Ishikawa (cell line): ENCODE data around the gene MTUS2.

Experiments used
- CEBPB ChIP-seq: IDR thresholded peaks from 2 replicates; pipeline ENCODE4 v1.6.1; 2012
- CREB1 ChIP-seq: IDR thresholded peaks from 2 replicates; pipeline ENCODE4 v1.6.1; 2012; ENCODE audit warnings: low read depth
- EGR1 ChIP-seq: IDR thresholded peaks from 2 replicates; pipeline ENCODE4 v1.6.1; 2012
- EP300 ChIP-seq: IDR thresholded peaks from 2 replicates; pipeline ENCODE4 v1.6.1; 2012; ENCODE audit warnings: borderline replicate concordance
- FOXM1 ChIP-seq: IDR thresholded peaks from 2 replicates; pipeline ENCODE4 v1.6.1; 2012; ENCODE audit warnings: low read depth, borderline replicate concordance
- NFIC ChIP-seq: IDR thresholded peaks from 2 replicates; pipeline ENCODE4 v1.6.1; 2012
- RAD21 ChIP-seq: IDR thresholded peaks from 2 replicates; pipeline ENCODE4 v1.6.1; 2012; ENCODE audit warnings: low read depth
- TAF1 ChIP-seq: IDR thresholded peaks from 2 replicates; pipeline ENCODE4 v1.6.1; 2012; ENCODE audit warnings: low read depth, mild to moderate bottlenecking
- TCF12 ChIP-seq: IDR thresholded peaks from 2 replicates; pipeline ENCODE4 v1.6.1; 2012; ENCODE audit warnings: low read depth
- TEAD4 ChIP-seq: IDR thresholded peaks from 2 replicates; pipeline ENCODE4 v1.6.1; 2012
- YY1 ChIP-seq: IDR thresholded peaks from 2 replicates; pipeline ENCODE4 v1.6.1; 2012; ENCODE audit warnings: low read depth
- ZBTB7A ChIP-seq: IDR thresholded peaks from 2 replicates; pipeline ENCODE4 v1.6.1; 2012; ENCODE audit warnings: low read depth
- TF ChIP-seq, protein P1 (sequence below): IDR thresholded peaks from 2 replicates; pipeline ENCODE4 v1.6.1; 2012; ENCODE audit warnings: low read depth, mild to moderate bottlenecking
- TF ChIP-seq, protein P2 (sequence below): IDR thresholded peaks from 2 replicates; pipeline ENCODE4 v1.6.1; 2012
- TF ChIP-seq, protein P3 (sequence below): IDR thresholded peaks from 2 replicates; pipeline ENCODE4 v1.6.1; 2012

MTUS2 gene

DNA sequence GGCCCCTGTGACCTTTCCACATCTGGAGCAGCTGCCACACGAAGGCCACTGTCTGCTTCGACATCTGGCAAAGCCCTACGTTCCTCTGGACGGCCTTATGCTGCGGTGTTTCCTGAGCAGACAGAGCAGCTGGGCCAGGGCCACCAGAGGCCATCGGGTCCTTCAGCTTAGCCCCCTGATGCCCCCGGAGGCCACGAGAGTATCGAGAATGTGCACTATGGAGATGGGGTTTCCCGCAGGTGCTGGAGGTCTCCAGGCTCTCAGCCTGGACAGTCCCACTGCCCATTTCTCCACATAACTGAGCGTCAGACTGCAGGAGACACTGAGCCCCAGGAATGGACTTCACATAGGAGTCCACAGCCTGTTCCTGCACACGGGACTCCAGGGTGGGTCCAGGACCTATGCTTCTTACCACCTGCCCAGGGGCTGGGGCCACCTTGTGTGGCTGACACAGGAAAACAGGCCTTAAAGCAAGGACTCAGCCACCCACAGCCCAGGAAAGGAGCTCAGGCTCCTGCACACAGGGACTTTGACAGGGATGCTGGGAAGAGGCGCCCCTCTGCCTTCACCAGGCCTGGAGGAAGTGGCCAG is 694.7 kb downstream of the MTUS2 start:
- TF ChIP-seq RAD21, result no peak
- TF ChIP-seq, protein P1, sequence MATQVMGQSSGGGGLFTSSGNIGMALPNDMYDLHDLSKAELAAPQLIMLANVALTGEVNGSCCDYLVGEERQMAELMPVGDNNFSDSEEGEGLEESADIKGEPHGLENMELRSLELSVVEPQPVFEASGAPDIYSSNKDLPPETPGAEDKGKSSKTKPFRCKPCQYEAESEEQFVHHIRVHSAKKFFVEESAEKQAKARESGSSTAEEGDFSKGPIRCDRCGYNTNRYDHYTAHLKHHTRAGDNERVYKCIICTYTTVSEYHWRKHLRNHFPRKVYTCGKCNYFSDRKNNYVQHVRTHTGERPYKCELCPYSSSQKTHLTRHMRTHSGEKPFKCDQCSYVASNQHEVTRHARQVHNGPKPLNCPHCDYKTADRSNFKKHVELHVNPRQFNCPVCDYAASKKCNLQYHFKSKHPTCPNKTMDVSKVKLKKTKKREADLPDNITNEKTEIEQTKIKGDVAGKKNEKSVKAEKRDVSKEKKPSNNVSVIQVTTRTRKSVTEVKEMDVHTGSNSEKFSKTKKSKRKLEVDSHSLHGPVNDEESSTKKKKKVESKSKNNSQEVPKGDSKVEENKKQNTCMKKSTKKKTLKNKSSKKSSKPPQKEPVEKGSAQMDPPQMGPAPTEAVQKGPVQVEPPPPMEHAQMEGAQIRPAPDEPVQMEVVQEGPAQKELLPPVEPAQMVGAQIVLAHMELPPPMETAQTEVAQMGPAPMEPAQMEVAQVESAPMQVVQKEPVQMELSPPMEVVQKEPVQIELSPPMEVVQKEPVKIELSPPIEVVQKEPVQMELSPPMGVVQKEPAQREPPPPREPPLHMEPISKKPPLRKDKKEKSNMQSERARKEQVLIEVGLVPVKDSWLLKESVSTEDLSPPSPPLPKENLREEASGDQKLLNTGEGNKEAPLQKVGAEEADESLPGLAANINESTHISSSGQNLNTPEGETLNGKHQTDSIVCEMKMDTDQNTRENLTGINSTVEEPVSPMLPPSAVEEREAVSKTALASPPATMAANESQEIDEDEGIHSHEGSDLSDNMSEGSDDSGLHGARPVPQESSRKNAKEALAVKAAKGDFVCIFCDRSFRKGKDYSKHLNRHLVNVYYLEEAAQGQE, result no peak
- TF ChIP-seq NFIC, result no peak
- TF ChIP-seq TAF1, result no peak
- TF ChIP-seq, protein P2, sequence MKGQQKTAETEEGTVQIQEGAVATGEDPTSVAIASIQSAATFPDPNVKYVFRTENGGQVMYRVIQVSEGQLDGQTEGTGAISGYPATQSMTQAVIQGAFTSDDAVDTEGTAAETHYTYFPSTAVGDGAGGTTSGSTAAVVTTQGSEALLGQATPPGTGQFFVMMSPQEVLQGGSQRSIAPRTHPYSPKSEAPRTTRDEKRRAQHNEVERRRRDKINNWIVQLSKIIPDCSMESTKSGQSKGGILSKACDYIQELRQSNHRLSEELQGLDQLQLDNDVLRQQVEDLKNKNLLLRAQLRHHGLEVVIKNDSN, result no peak
- TF ChIP-seq CREB1, result no peak
- TF ChIP-seq YY1, result no peak
- TF ChIP-seq FOXM1, result no peak
- TF ChIP-seq TCF12, result no peak
- no peak for TF ChIP-seq EP300
- TF ChIP-seq, protein P3, sequence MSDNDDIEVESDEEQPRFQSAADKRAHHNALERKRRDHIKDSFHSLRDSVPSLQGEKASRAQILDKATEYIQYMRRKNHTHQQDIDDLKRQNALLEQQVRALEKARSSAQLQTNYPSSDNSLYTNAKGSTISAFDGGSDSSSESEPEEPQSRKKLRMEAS, result no peak
- no peak for TF ChIP-seq CEBPB
- no peak for TF ChIP-seq ZBTB7A
- no peak for TF ChIP-seq TEAD4
- TF ChIP-seq EGR1, result no peak

DNA sequence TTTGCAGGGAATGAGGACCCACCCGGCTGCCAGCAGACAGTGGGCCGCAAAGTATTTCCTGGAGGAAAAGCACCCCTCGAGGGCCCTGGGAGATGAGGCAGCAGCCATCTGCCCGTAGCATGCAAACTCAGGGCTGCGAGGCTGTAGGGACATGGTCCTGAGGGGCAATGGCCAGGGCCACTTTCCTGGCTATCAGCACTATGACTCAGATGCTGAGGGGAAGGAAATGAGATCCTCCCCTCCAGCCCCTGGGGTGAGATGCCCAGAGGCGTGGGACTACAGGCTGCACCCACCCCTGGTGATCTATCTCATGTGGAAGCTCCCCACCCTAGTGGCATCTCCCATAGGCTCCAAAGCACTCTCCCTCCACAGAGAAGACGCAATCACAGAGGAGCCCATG is 695.2 kb downstream of the MTUS2 start:
- TF ChIP-seq NFIC (no peak), FOXM1 (no peak), CREB1 (no peak), EP300 (no peak), CEBPB (no peak), EGR1 (no peak), TCF12 (no peak), RAD21 (no peak), TEAD4 (no peak), YY1 (no peak), ZBTB7A (no peak), TAF1 (no peak)
- TF ChIP-seq, protein P3, result no peak
- TF ChIP-seq, protein P2, result no peak
- TF ChIP-seq, protein P1, result no peak

DNA sequence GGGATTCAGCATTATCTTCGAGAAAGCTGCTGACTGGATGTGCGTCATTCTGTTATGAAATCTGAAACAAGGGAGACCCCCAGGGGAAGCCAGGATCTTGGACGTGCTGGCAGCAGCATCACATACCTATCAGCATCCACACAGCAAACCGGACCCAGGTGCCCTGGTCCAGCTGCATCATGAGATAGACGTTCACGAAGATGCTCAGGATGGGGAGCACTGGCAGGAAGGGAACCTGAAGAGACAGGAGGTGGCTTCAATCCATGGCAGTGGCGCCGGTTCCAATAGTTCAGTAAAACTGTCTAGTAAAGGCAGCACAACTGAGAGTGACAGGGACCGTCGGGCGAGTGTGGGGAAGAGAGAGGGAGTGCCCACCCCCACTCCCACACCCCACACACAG is 695.9 kb downstream of the MTUS2 start:
- no peak for TF ChIP-seq TEAD4
- TF ChIP-seq, protein P3, result no peak
- TF ChIP-seq, protein P2, result no peak
- TF ChIP-seq CREB1, result no peak
- no peak for TF ChIP-seq CEBPB
- no peak for TF ChIP-seq YY1
- TF ChIP-seq NFIC, result no peak
- no peak for TF ChIP-seq TCF12
- TF ChIP-seq EGR1, result no peak
- TF ChIP-seq, protein P1, result no peak
- no peak for TF ChIP-seq EP300
- TF ChIP-seq FOXM1, result no peak
- no peak for TF ChIP-seq RAD21
- no peak for TF ChIP-seq ZBTB7A
- TF ChIP-seq TAF1, result no peak

DNA sequence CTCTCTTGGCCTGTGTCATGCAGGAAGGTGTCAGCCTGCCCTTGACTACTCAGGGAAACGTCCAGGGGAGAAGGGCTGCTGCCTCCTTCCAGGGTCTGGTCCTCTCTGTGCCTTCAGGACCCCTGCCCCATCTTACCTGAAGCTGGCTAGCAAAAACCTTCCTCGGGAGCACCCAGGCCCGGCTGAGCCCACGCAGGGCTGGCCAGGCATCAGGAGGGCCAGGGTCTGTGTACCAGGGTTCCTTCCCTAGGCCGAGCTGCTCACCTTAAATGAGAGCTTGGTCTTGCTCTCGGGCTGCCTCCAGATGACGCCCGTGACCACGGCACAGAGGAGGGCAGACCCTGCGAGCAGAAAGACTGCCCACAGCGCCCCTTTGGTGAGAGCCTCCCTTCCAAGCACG is 696.7 kb downstream of the MTUS2 start:
- TF ChIP-seq RAD21 (no peak), TAF1 (no peak), TCF12 (no peak), NFIC (no peak), EGR1 (no peak), EP300 (no peak)
